Astrocyte of the spinal cord (primary cell): ENCODE measurements around the gene THPO.

Source experiments
- DNase-seq: peaks from one replicate; pipeline ENCODE4 v3.0.0; 2011; ENCODE audit warnings: low read depth, low spot score
- H3K4me3 ChIP-seq: 2 replicates; pipeline ENCODE4 v1.5.1; 2011; ENCODE audit warnings: low read depth, mild to moderate bottlenecking, low read length, moderate library complexity
- in situ Hi-C: cut with HindIII; loops from 2 replicates; pipeline ENCODE4 v1.10.0; 2017; ENCODE audit warnings: low sequenced_read_pairs
- TF ChIP-seq, protein P1 (sequence below): IDR thresholded peaks from 2 replicates; pipeline ENCODE4 v1.5.1; 2012; ENCODE audit warnings: low read depth, mild to moderate bottlenecking, low read length, inconsistent platforms

THPO gene

DNA sequence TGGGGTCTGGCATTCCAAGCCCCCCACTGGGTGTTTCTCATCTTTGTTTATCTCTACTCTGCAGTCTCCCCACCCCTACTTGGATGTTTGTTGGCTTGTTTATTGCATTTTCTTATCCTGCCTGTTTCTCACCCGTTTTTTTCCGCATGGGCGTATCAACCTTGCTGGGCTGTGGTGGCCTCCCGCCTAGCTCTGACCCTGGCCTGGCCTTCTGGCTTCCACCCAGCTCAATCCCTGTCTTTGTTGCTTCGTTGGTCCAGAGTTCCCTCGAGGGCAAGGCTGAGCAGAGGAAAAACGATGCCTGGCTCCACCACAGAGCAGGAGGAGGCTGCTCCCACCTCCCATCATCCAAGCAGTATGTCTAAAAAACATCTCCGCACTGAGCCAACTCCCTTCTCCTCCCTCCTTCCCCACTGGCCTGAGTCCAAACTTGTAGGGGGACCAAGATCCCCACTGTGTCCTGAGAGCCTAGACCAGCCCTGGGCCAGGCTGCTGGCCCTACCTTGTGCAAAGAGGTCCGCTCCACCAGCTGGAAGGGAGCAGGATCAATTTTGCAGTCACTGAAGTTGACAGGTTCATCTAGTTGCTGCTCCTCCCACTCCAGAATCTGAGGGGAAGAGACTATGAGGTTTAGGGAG is 26.4 kb downstream of the THPO start:
- TF ChIP-seq, protein P1, sequence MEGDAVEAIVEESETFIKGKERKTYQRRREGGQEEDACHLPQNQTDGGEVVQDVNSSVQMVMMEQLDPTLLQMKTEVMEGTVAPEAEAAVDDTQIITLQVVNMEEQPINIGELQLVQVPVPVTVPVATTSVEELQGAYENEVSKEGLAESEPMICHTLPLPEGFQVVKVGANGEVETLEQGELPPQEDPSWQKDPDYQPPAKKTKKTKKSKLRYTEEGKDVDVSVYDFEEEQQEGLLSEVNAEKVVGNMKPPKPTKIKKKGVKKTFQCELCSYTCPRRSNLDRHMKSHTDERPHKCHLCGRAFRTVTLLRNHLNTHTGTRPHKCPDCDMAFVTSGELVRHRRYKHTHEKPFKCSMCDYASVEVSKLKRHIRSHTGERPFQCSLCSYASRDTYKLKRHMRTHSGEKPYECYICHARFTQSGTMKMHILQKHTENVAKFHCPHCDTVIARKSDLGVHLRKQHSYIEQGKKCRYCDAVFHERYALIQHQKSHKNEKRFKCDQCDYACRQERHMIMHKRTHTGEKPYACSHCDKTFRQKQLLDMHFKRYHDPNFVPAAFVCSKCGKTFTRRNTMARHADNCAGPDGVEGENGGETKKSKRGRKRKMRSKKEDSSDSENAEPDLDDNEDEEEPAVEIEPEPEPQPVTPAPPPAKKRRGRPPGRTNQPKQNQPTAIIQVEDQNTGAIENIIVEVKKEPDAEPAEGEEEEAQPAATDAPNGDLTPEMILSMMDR: no peak
- in situ Hi-C loops: no loop called here
- no peak overlapping the region for H3K4me3 ChIP-seq
- no peak for DNase-seq

DNA sequence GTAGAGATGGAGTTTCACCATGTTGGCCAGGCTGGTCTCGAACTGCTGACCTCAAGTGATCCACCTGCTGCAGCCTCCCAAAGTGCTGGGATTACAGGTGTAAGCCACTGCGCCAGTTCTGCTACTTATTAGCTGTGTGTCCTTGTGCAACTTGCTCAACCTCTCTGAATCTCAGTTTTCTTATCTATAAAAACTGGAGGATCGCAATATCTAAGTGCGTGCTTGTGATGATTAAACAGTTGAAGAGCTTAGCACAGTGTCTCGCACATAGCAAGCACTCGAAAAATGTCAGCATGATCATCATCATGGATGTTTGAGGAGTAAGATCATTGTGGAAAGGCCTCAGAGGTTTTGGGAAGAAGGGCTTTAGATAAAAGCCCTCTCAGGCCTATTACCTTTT is 27.4 kb downstream of the THPO start:
- no peak overlapping the region for H3K4me3 ChIP-seq
- in situ Hi-C loops: no loop called here
- DNase-seq: no peak
- TF ChIP-seq, protein P1: no peak

DNA sequence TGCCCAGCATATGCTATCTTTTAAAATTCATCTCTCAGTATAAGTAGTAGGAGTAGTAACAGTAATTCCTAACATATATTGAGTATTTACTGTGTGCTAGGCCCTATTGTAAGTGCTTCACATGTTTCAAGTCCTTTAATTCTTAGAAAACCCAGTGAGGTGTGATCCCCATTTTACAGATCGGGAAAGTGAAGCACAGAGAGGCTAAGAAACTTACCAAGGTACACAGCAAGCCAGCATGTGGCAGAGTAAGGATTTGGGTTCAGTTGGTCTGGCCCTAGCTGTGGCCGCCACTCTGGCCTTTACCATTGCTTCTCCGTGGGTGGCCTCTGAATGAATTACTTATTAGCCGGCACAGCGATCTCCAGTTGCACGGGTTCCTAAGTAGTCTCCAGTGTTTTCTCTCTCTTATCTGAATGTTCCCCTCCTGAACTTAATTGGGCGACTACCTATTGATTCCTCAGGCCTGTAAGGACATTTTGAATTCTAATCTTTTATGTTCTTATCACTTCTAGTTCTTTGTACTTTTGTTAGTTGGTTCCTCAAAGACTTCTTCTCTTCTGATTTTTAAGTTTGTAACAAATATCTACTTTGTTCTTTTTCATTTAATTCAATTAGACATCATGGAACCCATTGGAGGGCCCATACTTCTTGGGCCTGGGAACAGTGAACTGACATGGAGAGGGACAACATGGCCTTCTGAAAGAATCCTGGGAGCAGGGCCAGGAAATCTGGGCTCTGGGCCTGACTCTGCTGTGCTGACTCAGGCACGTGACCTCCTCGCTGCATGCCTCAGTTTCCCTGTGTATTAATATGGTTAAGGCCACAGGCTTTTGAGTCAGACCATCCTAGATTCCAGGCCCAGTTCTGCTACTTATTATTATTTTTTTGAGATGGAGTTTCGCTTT is 28.2 kb downstream of the THPO start:
- no peak for DNase-seq
- TF ChIP-seq, protein P1: no peak
- in situ Hi-C loops: no loop called here
- no peak overlapping the region for H3K4me3 ChIP-seq

DNA sequence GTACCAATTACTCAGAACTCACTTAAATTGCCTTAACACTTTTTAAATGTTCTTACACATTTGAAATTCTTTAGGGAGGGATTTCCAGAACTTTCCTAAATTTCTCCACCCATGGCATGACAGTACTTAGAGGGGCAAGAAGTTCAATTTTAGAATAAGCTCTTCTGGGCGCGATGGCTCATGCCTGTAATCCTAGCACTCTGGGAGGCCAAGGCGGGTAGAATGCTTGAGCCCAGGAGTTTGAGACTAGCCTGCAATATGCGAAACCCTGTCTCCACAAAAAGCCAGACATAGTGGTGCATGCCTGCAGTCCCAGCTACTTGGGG is 30.0 kb downstream of the THPO start:
- no peak for DNase-seq
- in situ Hi-C loops: no loop called here
- H3K4me3 ChIP-seq: no peak overlapping the region
- TF ChIP-seq, protein P1: no peak

DNA sequence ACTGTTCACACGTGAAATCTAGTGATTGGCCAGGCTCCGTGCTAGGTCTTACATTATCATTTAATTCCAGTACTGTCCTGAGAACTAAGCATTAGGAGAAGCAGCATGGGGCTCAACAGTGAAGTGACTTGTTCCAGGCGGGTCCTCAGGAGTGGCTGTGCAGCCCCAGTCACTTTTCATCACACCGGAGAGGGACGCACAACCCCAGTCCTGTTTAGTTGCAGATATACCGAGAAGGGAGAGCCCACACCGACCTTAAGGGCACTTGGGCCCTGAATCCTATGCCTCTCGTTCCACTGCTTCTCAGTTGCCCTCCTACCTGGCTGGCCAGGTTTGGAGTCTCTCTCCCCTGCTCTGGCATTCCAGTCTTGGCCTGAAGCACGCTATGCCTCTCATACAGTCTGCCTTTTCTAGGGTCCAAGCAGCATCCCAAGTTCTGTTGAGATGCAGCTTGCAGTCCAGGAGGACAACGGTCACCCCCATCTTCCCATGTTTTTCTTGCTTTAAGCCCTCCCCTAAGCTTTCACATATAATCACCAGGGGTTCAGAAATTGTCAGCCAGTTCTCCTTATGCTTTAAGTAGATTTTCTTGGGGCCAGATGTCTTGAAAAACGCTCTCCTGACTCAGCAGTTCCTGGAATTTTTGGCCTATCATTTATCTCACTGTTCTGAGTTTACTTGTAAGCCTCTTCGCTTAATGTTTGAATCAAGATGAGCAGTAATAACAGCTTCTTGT is 30.5 kb downstream of the THPO start:
- no peak for DNase-seq
- H3K4me3 ChIP-seq: no peak overlapping the region
- TF ChIP-seq, protein P1: no peak
- in situ Hi-C loops: no loop called here

DNA sequence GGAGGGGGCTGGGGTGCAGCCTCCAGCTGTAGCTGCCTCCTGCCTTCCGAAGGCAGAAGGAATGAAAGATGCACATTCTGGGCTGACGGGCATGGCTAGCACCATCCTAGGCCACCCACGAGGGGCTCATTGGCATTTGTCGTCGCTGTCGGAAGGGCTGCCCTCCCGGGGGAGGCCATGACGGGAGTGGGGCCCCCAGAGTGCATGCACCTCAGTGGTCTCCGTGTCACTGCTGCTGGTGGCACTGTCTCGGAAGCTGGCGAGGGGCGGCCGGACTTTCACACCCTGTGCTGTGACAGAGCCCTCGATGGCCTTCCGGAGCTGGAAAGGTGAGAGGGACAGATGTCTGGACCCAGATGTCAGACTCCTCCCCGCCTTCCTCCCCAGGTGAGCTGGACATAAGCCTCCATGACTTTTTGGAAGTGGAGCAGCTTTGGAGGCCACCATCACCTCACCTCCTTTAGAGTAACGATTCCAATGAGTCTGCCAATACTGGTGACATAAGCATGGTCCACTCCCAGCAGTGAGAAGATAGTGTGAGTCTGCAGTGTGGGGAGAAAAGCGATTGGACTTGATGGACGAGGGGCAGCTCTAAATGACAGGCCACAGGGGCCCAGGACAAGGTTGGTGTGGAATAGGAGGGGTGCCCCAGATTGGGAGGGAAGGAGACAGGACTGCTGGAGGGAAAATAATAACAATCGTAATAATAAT is 31.4 kb downstream of the THPO start:
- H3K4me3 ChIP-seq: no peak overlapping the region
- DNase-seq: no peak
- in situ Hi-C loops: no loop called here
- TF ChIP-seq, protein P1: no peak
